ENCODE measurements around the gene CRYGA.
"Not testable (repeated sequence)": the region's sequence is repeated elsewhere in the genome, so short reads cannot be mapped to it uniquely, and the experiment has no call there.

Gene CRYGA

DNA sequence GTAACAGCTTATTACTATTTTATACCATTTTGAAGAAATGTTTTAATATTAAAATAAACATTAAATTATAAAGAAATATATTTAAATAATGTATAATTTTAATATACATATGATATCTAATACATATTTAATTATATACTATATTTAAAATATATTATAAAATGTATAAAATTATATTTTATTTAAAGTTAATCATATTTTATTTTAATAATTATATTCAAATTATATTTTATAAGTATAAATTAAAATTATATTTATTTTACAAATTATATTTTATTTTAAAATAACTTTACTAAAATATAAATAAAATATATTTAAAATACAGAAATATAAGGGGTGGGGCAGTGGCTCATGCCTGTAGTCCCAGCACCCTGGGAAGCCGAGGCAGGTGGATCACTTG, 41.1 kb downstream of the CRYGA start:
- no peak for DNase-seq

GRCh38 chr2:208118918-208119317, 44.5 kb downstream of the CRYGA start:
- no peak for DNase-seq

- DNase-seq, result not testable (repeated sequence)
Measured at GRCh38 chr2:208117390-208117789, 46.0 kb downstream of the CRYGA start.

GRCh38 chr2:208112969-208113368, 50.4 kb downstream of the CRYGA start:
- no peak for DNase-seq

- not testable (repeated sequence) for DNase-seq
Measured at GRCh38 chr2:208112273-208112745, 51.1 kb downstream of the CRYGA start.
